Smooth muscle cell (in vitro differentiated cells): ENCODE data around the gene COL4A1. TPM values are rescaled to one million over a fixed set of nuclear protein-coding genes. Genes with fewer than 3 reads are reported as not detected.

Experiments
- DNase-seq: peaks from one replicate; lab custom pipeline; 2025; ENCODE audit not compliant: unreplicated experiment; lab: John Stamatoyannopoulos, UW
- H2AFZ ChIP-seq: fragments of 200-600 bp; sonication (generic); 2 replicates; pipeline ENCODE4 v1.6.0; 2016; ENCODE audit warnings: antibody characterized with exemption, low read depth, mild to moderate bottlenecking
- H3F3A ChIP-seq: fragments of 200-600 bp; sonication (generic); 2 replicates; pipeline ENCODE4 v1.6.0; 2017; ENCODE audit warnings: antibody characterized with exemption, low read depth
- H3K27ac ChIP-seq: fragments of 200-600 bp; sonication (generic); 2 replicates; pipeline ENCODE4 v1.5.1; 2016; ENCODE audit warnings: low read depth, mild to moderate bottlenecking
- H3K27me3 ChIP-seq: fragments of 200-600 bp; sonication (generic); 2 replicates; pipeline ENCODE4 v1.6.1; 2016; ENCODE audit warnings: low read depth, mild to moderate bottlenecking
- H3K36me3 ChIP-seq: fragments of 200-600 bp; sonication (generic); 2 replicates; pipeline ENCODE4 v1.5.1; 2016; ENCODE audit warnings: low read depth
- H3K4me1 ChIP-seq: fragments of 200-600 bp; sonication (generic); 2 replicates; pipeline ENCODE4 v1.5.1; 2016; ENCODE audit warnings: low read depth
- H3K4me2 ChIP-seq: fragments of 200-600 bp; sonication (generic); 2 replicates; pipeline ENCODE4 v1.6.0; 2016; ENCODE audit warnings: mild to moderate bottlenecking
- H3K4me3 ChIP-seq: fragments of 200-600 bp; sonication (generic); 2 replicates; pipeline ENCODE4 v1.5.1; 2016; ENCODE audit warnings: mild to moderate bottlenecking
- H3K79me2 ChIP-seq: fragments of 200-600 bp; sonication (generic); 2 replicates; pipeline ENCODE4 v1.6.0; 2016; ENCODE audit warnings: low read depth, mild to moderate bottlenecking
- H3K9ac ChIP-seq: fragments of 200-600 bp; sonication (generic); 2 replicates; pipeline ENCODE4 v1.6.0; 2016; ENCODE audit warnings: low read depth
- H3K9me3 ChIP-seq: fragments of 200-600 bp; sonication (generic); replicated peaks from 2 replicates; pipeline ENCODE4 v1.5.1; 2016; ENCODE audit warnings: low read depth
- H4K20me1 ChIP-seq: fragments of 200-600 bp; sonication (generic); 2 replicates; pipeline ENCODE4 v1.6.0; 2016; ENCODE audit warnings: low read depth
- CTCF ChIP-seq: fragments of 200-600 bp; sonication (generic); IDR thresholded peaks from 2 replicates; pipeline ENCODE4 v1.5.1; 2017; ENCODE audit warnings: borderline replicate concordance, mild to moderate bottlenecking, antibody characterized with exemption; ENCODE audit not compliant: insufficient read depth, poor library complexity, severe bottlenecking
- WGBS: methylation state at CpG from one replicate; pipeline ENCODE4 v1.1.7; 2016; ENCODE audit warnings: low lambda C conversion rate; 5-methylcytosine and 5-hydroxymethylcytosine counted together
- polyA plus RNA-seq: library from polyadenylated mRNA; unstranded; fragments of >200 nt; fragmentation: Nextera tagmentation; extraction: Ambion mirVana; gene quantifications from 2 replicates; pipeline ENCODE4 v1.2.1, GENCODE V29; 2016
- total RNA-seq: library from RNA; depleted of rRNA; stranded (reverse); fragments of >200 nt; gene quantifications from 2 replicates; pipeline ENCODE4 v1.2.3, GENCODE V29; 2014

COL4A1 gene
- total and polyA plus RNA-seq, 2 experiments from 2014 or later: 2,409 to 4,372 TPM

GRCh38 chr13:110231348-110232047, 75.5 kb downstream of the COL4A1 start:
- Histone ChIP-seq H4K20me1 (peaks cover 95% of the 10 kb centered on the region), H3K27ac (peak overlapping the region; percentile 59), H3K4me2 (no peak overlapping the region), H3K79me2 (peaks cover 98% of the 10 kb centered on the region), H3K36me3 (peaks cover 5% of the 10 kb centered on the region), H3K9ac (no peak overlapping the region), H3F3A (peaks cover 78% of the 10 kb centered on the region), H2AFZ (no peak overlapping the region), H3K4me3 (no peak overlapping the region), H3K9me3 (no peaks in the 10 kb centered on the region), H3K27me3 (no peaks in the 10 kb centered on the region), H3K4me1 (peaks cover 25% of the 10 kb centered on the region)
- TF ChIP-seq CTCF: no peak
- DNase-seq: no peak
- 89% methylated on average over 16 of the region's 16 CpGs for WGBS

- Histone ChIP-seq H3K36me3 (no peaks in the 10 kb centered on the region), H3K9me3 (no peaks in the 10 kb centered on the region), H3F3A (peaks cover 78% of the 10 kb centered on the region), H3K27ac (peak overlapping the region; percentile 59), H4K20me1 (peaks cover 95% of the 10 kb centered on the region), H3K4me2 (no peak overlapping the region), H3K79me2 (peaks cover 98% of the 10 kb centered on the region), H2AFZ (no peak overlapping the region), H3K9ac (no peak overlapping the region), H3K27me3 (no peaks in the 10 kb centered on the region), H3K4me3 (no peak overlapping the region), H3K4me1 (peaks cover 25% of the 10 kb centered on the region)
- TF ChIP-seq CTCF: no peak
- 71% methylated on average over 18 of the region's 18 CpGs for WGBS
- no peak for DNase-seq
Measured at GRCh38 chr13:110230661-110231347, 76.2 kb downstream of the COL4A1 start.

- Histone ChIP-seq H3K4me3 (no peak overlapping the region), H3K27me3 (no peaks in the 10 kb centered on the region), H3K4me1 (peaks cover 25% of the 10 kb centered on the region), H3F3A (peaks cover 78% of the 10 kb centered on the region), H3K4me2 (no peak overlapping the region), H2AFZ (no peak overlapping the region), H3K9me3 (no peaks in the 10 kb centered on the region), H3K27ac (peak overlapping the region; percentile 80), H3K79me2 (peaks cover 97% of the 10 kb centered on the region), H4K20me1 (peaks cover 96% of the 10 kb centered on the region), H3K36me3 (no peaks in the 10 kb centered on the region), H3K9ac (no peak overlapping the region)
- WGBS: 87% methylated on average over 15 of the region's 16 CpGs
- no peak for TF ChIP-seq CTCF
- no peak for DNase-seq
Measured at GRCh38 chr13:110229905-110230563, 76.9 kb downstream of the COL4A1 start.
